ENCODE measurements around the gene NDST3. TPM values are rescaled to one million over a fixed set of nuclear protein-coding genes. Genes with fewer than 3 reads are reported as not detected.

NDST3 gene
- polyA plus RNA-seq, 1 donor (not counting 4 experiments of a cell fraction or from before 2014, with no cell fraction given) = not detected

DNA sequence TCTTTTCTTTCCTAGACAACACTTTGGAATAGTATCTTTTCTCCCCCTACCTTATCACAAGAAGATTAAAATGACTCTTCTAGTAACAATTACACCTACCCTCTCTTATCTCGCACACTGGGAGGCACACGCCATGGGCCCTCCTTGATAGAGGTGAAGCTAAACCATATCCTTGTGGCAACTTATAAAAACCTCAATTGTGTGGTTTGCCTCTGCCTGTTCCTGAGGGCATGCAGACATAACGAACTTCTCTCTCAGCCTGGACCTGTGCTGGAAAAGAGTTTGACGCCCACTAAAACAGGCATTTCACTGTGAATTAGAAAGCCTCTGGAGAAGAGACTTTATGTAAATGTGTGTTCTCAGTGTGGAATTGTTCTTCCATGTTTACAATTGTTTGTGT, 141.2 kb downstream of the NDST3 start:
- Histone ChIP-seq H3K4me3 (ENCODE audit: control insufficient read depth in 2 of 3, extremely low read depth in 1 of 3, insufficient read depth in 2 of 3, low read depth in 1 of 3, low read length in 3 of 3) (no peak overlapping the region), H3K9ac (ENCODE audit: control insufficient read depth, extremely low read depth, insufficient read depth, low read length) (no peak overlapping the region), H3K27me3 (ENCODE audit: control insufficient read depth, extremely low read depth, insufficient read depth, low read length) (no peaks in the 10 kb centered on the region), H3K4me1 (ENCODE audit: control insufficient read depth, extremely low read depth, insufficient read depth, low read length) (no peaks in the 10 kb centered on the region), H3K9me3 (ENCODE audit: control insufficient read depth, low read depth, low read length) (no peaks in the 10 kb centered on the region), H3K79me2 (ENCODE audit: control insufficient read depth, insufficient read depth, low read length) (no peaks in the 10 kb centered on the region), H3K27ac (ENCODE audit: control insufficient read depth, insufficient read depth, low read length) (no peak overlapping the region), H2AFZ (ENCODE audit: control insufficient read depth, low read length) (no peak overlapping the region), H3K4me2 (ENCODE audit: control insufficient read depth, extremely low read depth, insufficient read depth, low read depth, low read length) (no peak overlapping the region), H4K20me1 (ENCODE audit: control insufficient read depth, extremely low read depth, insufficient read depth, low read length) (no peaks in the 10 kb centered on the region), H3K36me3 (ENCODE audit: control insufficient read depth in 2 of 2, extremely low read depth in 1 of 2, insufficient read depth in 2 of 2, low read length in 2 of 2) (no peaks in the 10 kb centered on the region), H3K9me1 (ENCODE audit: control insufficient read depth, extremely low read depth, insufficient read depth, low read length) (no peaks in the 10 kb centered on the region)
- no peak for DNase-seq (ENCODE audit: low read depth, low spot score)
- dilution Hi-C loops (cut with MboI; ENCODE audit: extremely low pct_ligation_motif_present, low sequenced_read_pairs) = no loop called here
- no peak for TF ChIP-seq EZH2 (IDR thresholded peaks at IDR 0.05; ENCODE audit: low read length)
- TF ChIP-seq, protein P1, sequence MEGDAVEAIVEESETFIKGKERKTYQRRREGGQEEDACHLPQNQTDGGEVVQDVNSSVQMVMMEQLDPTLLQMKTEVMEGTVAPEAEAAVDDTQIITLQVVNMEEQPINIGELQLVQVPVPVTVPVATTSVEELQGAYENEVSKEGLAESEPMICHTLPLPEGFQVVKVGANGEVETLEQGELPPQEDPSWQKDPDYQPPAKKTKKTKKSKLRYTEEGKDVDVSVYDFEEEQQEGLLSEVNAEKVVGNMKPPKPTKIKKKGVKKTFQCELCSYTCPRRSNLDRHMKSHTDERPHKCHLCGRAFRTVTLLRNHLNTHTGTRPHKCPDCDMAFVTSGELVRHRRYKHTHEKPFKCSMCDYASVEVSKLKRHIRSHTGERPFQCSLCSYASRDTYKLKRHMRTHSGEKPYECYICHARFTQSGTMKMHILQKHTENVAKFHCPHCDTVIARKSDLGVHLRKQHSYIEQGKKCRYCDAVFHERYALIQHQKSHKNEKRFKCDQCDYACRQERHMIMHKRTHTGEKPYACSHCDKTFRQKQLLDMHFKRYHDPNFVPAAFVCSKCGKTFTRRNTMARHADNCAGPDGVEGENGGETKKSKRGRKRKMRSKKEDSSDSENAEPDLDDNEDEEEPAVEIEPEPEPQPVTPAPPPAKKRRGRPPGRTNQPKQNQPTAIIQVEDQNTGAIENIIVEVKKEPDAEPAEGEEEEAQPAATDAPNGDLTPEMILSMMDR (optimal IDR thresholded peaks at IDR 0.05 in 1 of 3, IDR thresholded peaks at IDR 0.05 in 1 of 3, conservative IDR thresholded peaks at IDR 0.05 in 1 of 3; ENCODE audit: extremely low read depth in 1 of 3, insufficient read depth in 2 of 3, low read length in 3 of 3) = no peak
- FAIRE-seq = no peak

DNA sequence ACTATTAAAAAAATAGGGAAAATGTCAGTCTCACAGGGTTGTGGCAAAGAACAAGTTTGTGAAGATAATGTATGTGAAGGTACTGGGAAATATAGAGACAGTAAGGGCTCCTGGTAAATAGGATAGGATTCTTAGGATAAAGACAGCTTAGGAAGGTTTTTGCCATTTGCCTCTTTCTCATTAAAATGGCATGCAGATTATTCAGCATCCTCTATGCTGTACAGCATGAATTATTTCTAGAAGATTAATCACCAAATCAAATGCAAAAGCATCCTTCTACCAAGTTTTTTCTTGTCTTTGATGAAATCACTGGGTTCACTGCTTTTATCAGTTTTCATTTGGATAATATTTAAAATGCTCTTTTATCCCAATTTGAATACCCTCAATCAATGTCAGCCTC, 142.8 kb downstream of the NDST3 start:
- no peak overlapping the region for H3K4me3 ChIP-seq (ENCODE audit: control insufficient read depth in 2 of 3, extremely low read depth in 1 of 3, insufficient read depth in 2 of 3, low read depth in 1 of 3, low read length in 3 of 3)
- H3K36me3 ChIP-seq (ENCODE audit: control insufficient read depth in 2 of 2, extremely low read depth in 1 of 2, insufficient read depth in 2 of 2, low read length in 2 of 2) = no peaks in the 10 kb centered on the region
- no peaks in the 10 kb centered on the region for H3K9me1 ChIP-seq (ENCODE audit: control insufficient read depth, extremely low read depth, insufficient read depth, low read length)
- H4K20me1 ChIP-seq (ENCODE audit: control insufficient read depth, extremely low read depth, insufficient read depth, low read length) = no peaks in the 10 kb centered on the region
- TF ChIP-seq, protein P1 (optimal IDR thresholded peaks at IDR 0.05 in 1 of 3, IDR thresholded peaks at IDR 0.05 in 1 of 3, conservative IDR thresholded peaks at IDR 0.05 in 1 of 3; ENCODE audit: extremely low read depth in 1 of 3, insufficient read depth in 2 of 3, low read length in 3 of 3) = no peak
- no peak for DNase-seq (ENCODE audit: low read depth, low spot score)
- H3K9me3 ChIP-seq (ENCODE audit: control insufficient read depth, low read depth, low read length) = no peaks in the 10 kb centered on the region
- H3K27me3 ChIP-seq (ENCODE audit: control insufficient read depth, extremely low read depth, insufficient read depth, low read length) = no peaks in the 10 kb centered on the region
- no peaks in the 10 kb centered on the region for H3K4me1 ChIP-seq (ENCODE audit: control insufficient read depth, extremely low read depth, insufficient read depth, low read length)
- no peak overlapping the region for H3K4me2 ChIP-seq (ENCODE audit: control insufficient read depth, extremely low read depth, insufficient read depth, low read depth, low read length)
- no peak overlapping the region for H3K27ac ChIP-seq (ENCODE audit: control insufficient read depth, insufficient read depth, low read length)
- no peak overlapping the region for H3K9ac ChIP-seq (ENCODE audit: control insufficient read depth, extremely low read depth, insufficient read depth, low read length)
- H3K79me2 ChIP-seq (ENCODE audit: control insufficient read depth, insufficient read depth, low read length) = no peaks in the 10 kb centered on the region
- FAIRE-seq = no peak
- dilution Hi-C loops (cut with MboI; ENCODE audit: extremely low pct_ligation_motif_present, low sequenced_read_pairs) = no loop called here
- H2AFZ ChIP-seq (ENCODE audit: control insufficient read depth, low read length) = no peak overlapping the region
